Fibroblast of villous mesenchyme (primary cell): ENCODE measurements around the gene EIF4E1B. TPM values are rescaled to one million over a fixed set of nuclear protein-coding genes. Genes with fewer than 3 reads are reported as not detected.

Experiments
- DNase-seq: peaks from one replicate; pipeline ENCODE4 v3.0.0-alpha.2; 2010; ENCODE audit warnings: low read depth
- H3K4me3 ChIP-seq: 2 replicates; pipeline ENCODE4 v1.5.1; 2011; ENCODE audit warnings: low read depth, mild to moderate bottlenecking, low read length
- total RNA-seq: library from RNA; depleted of rRNA; stranded (reverse); fragments of >200 nt; gene quantifications from 2 replicates; pipeline ENCODE4 v1.2.3, GENCODE V29; 2012
- TF ChIP-seq, protein P1 (sequence below): IDR thresholded peaks from 2 replicates; pipeline ENCODE4 v1.5.1; 2012; ENCODE audit warnings: low read depth, mild to moderate bottlenecking, low read length; ENCODE audit not compliant: insufficient read depth

The EIF4E1B gene
- total RNA-seq, 1 donor, result not detected

DNA sequence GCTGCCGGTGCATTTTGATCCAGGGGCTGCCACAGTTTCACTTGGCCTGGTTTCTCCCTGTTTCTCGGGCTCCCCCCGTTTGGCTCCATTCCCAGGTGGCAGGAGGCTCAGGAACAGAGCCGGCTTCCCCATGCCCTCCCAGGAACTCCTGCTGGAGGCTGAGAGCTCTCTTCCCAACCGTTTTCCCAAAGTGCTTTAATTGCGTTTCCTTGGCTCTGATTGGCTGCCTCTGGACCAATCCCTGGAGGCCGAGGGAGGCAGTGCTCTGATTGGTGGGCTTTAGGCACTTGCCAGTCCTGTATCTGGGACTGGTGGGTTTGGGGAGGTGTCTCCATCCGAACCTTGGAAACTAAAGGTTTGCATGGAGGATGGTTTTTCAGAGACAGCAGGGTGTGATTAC lies 21.7 kb downstream of the EIF4E1B start:
- H3K4me3 ChIP-seq, result no peak overlapping the region
- DNase-seq, result no peak
- TF ChIP-seq, protein P1, sequence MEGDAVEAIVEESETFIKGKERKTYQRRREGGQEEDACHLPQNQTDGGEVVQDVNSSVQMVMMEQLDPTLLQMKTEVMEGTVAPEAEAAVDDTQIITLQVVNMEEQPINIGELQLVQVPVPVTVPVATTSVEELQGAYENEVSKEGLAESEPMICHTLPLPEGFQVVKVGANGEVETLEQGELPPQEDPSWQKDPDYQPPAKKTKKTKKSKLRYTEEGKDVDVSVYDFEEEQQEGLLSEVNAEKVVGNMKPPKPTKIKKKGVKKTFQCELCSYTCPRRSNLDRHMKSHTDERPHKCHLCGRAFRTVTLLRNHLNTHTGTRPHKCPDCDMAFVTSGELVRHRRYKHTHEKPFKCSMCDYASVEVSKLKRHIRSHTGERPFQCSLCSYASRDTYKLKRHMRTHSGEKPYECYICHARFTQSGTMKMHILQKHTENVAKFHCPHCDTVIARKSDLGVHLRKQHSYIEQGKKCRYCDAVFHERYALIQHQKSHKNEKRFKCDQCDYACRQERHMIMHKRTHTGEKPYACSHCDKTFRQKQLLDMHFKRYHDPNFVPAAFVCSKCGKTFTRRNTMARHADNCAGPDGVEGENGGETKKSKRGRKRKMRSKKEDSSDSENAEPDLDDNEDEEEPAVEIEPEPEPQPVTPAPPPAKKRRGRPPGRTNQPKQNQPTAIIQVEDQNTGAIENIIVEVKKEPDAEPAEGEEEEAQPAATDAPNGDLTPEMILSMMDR, result no peak

- DNase-seq, result no peak
- TF ChIP-seq, protein P1, result no peak
- H3K4me3 ChIP-seq, result no peak overlapping the region
These were observed 23.2 kb downstream of the EIF4E1B start for GRCh38 chr5:176653401-176654385.

- DNase-seq, result no peak
- H3K4me3 ChIP-seq, result no peak overlapping the region
- TF ChIP-seq, protein P1, result no peak
These were observed 24.4 kb downstream of the EIF4E1B start for GRCh38 chr5:176654856-176655255.

DNA sequence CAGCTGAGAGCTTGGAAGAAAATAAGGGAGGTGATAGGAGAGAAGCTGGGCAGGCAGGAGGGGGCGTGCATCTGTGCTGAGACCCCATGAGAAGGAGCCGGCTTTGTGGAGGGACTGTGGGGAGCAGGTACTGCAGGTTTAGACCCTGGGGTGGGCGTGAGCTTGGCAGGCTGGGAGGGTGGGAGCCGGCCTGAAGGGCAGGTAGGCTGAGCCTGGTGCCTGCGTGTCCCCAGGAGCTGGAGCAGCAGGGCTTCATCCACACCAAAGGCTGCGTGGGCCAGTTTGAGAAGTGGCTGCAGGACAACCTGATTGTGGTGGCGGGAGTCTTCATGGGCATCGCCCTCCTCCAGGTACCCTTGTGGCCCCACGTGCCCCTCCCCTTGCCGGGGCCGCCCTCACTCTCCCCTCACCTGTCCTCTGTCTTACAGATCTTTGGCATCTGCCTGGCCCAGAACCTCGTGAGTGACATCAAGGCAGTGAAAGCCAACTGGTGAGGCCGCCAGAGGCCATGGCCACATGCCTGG lies 26.1 kb downstream of the EIF4E1B start:
- no peak for DNase-seq
- H3K4me3 ChIP-seq, result no peak overlapping the region
- TF ChIP-seq, protein P1, result no peak

- peak; percentile 61 for DNase-seq
- TF ChIP-seq, protein P1, result peak; percentile 88
These were observed 27.6 kb downstream of the EIF4E1B start for GRCh38 chr5:176658007-176658599.

DNA sequence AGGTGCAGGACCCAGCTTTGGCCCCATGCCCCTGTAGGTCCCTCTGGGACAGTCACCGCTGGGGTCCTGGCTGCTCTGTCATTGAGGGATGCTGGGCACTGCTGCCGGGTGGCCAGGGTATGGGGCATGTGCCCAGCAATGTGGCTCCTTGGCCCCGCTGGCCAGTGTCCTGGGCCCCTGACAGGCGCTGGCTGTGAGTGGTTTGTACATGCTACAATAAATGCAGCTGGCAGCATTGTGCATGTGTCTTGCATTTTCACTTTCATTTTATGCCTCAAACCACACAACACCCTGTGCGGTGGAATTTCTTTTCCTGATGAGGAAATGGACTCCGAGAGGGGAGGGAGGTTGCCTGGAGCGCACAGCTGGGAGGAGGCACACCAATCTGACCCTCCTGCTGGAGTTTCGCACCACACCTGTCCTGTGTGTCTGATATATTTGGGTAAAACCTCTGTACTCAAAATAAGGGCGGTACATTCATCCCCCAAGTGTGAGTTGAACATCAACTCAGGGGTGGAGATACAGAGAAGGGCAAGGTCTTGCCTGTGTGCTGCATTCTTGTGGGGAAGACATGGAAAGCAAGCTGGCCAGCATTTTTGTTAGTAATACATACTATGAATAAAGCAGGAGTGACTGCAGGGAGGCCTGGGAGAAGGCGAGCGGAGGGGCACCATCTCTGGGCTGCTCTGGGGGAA lies 28.5 kb downstream of the EIF4E1B start:
- H3K4me3 ChIP-seq, result peak overlapping the region; percentile 27
- DNase-seq, result peak; percentile 77
- TF ChIP-seq, protein P1, result no peak

More at GRCh38 chr5:176658007-176658599, 27.6 kb downstream of the EIF4E1B start:
- H3K4me3 ChIP-seq, result no peak overlapping the region
